CD4-positive, alpha-beta T cell (primary cell): ENCODE data around the gene GSTA2. TPM values are rescaled to one million over a fixed set of nuclear protein-coding genes. Genes with fewer than 3 reads are reported as not detected.

Source experiments
- ATAC-seq: fragments of 200-7000 bp; cut with Tn5 transposase; one replicate; pipeline ENCODE4 v1.10.0; 2022; ENCODE audit warnings: mild to moderate bottlenecking; ENCODE audit not compliant: poor library complexity
- CTCF ChIA-PET: fragments of 350-600 bp; sonication (Branson Sonifier 250); formaldehyde crosslinking; loops from one replicate; lab custom pipeline; 2021; ENCODE audit warnings: antibody characterized with exemption, inconsistent platforms; lab: Charles Lee
- POLR2A ChIA-PET: fragments of 350-600 bp; sonication (Branson Sonifier 250); formaldehyde crosslinking; loops from one replicate; lab custom pipeline; 2021; ENCODE audit warnings: antibody characterized with exemption, inconsistent platforms; lab: Charles Lee
- DNase-seq, 14 experiments: peaks; one replicate each; pipeline ENCODE4 v3.0.0-alpha.2; 2013 to 2020; ENCODE audit warnings: mixed read lengths in 2 of 14
- H3K27ac ChIP-seq, 2 donors: one replicate each; pipeline versions ENCODE4 v1.5.1 to v1.7.0; 2013; ENCODE audit warnings: low read length in 2 of 2, low read depth in 1 of 2, mild to moderate bottlenecking in 1 of 2
- H3K27me3 ChIP-seq, 2 experiments: 1 replicate in 1 of 2; 2 replicates in 1 of 2; pipeline versions ENCODE4 v1.6.1 to v1.7.0; 2013; ENCODE audit warnings: low read length in 2 of 2, control low read depth in 1 of 2, mild to moderate bottlenecking in 1 of 2, moderate library complexity in 1 of 2; ENCODE audit not compliant: insufficient read depth in 2 of 2, control insufficient read depth in 1 of 2
- H3K36me3 ChIP-seq: one replicate; pipeline ENCODE4 v1.6.1; 2013; ENCODE audit warnings: low read length, control low read depth; ENCODE audit not compliant: insufficient read depth
- H3K4me1 ChIP-seq: one replicate; pipeline ENCODE4 v1.6.1; 2013; ENCODE audit warnings: low read length, control low read depth; ENCODE audit not compliant: insufficient read depth
- H3K4me3 ChIP-seq: one replicate; pipeline ENCODE4 v1.5.1; 2013; ENCODE audit warnings: mild to moderate bottlenecking, low read length, moderate library complexity
- H3K9me3 ChIP-seq, 2 experiments: 1 replicate in 1 of 2; 2 replicates in 1 of 2; pipeline versions ENCODE4 v1.6.1 to v1.7.0; 2013; ENCODE audit warnings: low read length in 2 of 2, mild to moderate bottlenecking in 2 of 2, control low read depth in 1 of 2, moderate library complexity in 1 of 2; ENCODE audit not compliant: control insufficient read depth in 1 of 2, insufficient read depth in 1 of 2
- H3K27ac Mint-ChIP-seq: one replicate; pipeline ENCODE4 v1.8.0; 2020; ENCODE audit warnings: mixed read lengths
- H3K27me3 Mint-ChIP-seq: one replicate; pipeline ENCODE4 v1.8.0; 2021; ENCODE audit warnings: mixed read lengths
- H3K36me3 Mint-ChIP-seq: one replicate; pipeline ENCODE4 v1.8.0; 2021; ENCODE audit warnings: low read depth, mixed read lengths
- H3K4me1 Mint-ChIP-seq: one replicate; pipeline ENCODE4 v1.8.0; 2021; ENCODE audit warnings: low read depth, mixed read lengths
- H3K4me3 Mint-ChIP-seq: one replicate; pipeline ENCODE4 v1.8.0; 2020; ENCODE audit warnings: mild to moderate bottlenecking, mixed read lengths
- H3K9me3 Mint-ChIP-seq: one replicate; pipeline ENCODE4 v1.8.0; 2020; ENCODE audit warnings: mixed read lengths
- intact Hi-C, 2 experiments: fragments of 100-400 bp; cut with DNase I in 1 of 2; cut with micrococcal nuclease in 1 of 2; formaldehyde crosslinking; loops; one replicate each; pipeline versions ENCODE4 v1.15.1 to v1.9.0; 2023 to 2025; cut with DNase I, micrococcal nuclease
- total RNA-seq, 174 experiments: library from RNA in 2 of 174; stranded (reverse) in 2 of 174; gene quantifications; one replicate each; pipeline ENCODE4 v1.2.3 and lab custom pipeline; 2021 to 2026
- TF ChIP-seq, protein P1 (sequence below): fragments of 200-600 bp; IDR thresholded peaks from one replicate; pipeline ENCODE4 v1.8.0; 2022; ENCODE audit warnings: antibody characterized with exemption, mild to moderate bottlenecking

Gene GSTA2
- total RNA-seq, 2 experiments from 2014 or later = not detected

DNA sequence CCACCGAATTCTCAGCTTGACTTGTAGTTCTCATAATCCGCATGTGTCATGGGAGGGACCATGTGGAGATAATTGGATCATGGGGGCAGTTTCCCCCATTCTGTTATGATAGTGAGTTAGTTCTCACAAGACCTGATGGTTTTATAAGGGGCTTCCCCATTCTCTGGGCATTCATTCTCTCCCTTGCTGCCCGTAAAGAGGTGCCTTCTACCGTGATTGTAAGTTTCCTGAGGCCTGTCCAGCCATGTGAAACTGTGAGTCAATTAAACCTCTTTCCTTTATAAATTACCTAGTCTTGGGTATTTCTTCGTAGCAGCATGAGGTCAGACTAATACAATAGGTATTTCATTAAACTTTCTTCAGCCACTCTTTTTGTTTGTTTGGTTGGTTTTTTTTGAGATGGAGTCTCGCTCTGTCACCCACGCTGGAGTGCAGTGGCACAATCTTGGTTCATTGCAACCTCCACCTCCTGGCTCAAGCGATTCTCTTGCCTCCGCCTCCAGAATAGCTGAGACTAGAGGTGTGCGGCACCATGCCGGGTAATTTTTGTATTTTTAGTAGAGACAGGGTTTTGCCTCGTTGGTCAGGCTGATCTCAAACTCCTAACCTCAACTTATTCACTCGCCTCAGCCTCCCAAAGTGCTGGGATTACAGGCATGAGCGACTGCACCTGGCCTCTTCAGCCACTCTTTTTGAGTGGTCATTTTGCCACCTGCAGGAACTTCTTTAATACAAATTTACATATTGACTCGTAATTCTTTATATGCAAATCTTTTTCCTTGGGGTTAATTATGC, 36.3 kb downstream of the GSTA2 start:
- CTCF ChIA-PET = no interaction called here
- POLR2A ChIA-PET = no interaction called here
- no peaks in the 10 kb centered on the region for H3K9me3 Mint-ChIP-seq
- H3K27ac Mint-ChIP-seq = no peak overlapping the region
- H3K4me3 ChIP-seq = no peak overlapping the region
- H3K9me3 ChIP-seq = no peaks in the 10 kb centered on the region
- TF ChIP-seq, protein P1, sequence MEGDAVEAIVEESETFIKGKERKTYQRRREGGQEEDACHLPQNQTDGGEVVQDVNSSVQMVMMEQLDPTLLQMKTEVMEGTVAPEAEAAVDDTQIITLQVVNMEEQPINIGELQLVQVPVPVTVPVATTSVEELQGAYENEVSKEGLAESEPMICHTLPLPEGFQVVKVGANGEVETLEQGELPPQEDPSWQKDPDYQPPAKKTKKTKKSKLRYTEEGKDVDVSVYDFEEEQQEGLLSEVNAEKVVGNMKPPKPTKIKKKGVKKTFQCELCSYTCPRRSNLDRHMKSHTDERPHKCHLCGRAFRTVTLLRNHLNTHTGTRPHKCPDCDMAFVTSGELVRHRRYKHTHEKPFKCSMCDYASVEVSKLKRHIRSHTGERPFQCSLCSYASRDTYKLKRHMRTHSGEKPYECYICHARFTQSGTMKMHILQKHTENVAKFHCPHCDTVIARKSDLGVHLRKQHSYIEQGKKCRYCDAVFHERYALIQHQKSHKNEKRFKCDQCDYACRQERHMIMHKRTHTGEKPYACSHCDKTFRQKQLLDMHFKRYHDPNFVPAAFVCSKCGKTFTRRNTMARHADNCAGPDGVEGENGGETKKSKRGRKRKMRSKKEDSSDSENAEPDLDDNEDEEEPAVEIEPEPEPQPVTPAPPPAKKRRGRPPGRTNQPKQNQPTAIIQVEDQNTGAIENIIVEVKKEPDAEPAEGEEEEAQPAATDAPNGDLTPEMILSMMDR = no peak
- H3K27ac ChIP-seq = no peak overlapping the region
- H3K27me3 ChIP-seq = no peaks in the 10 kb centered on the region
- H3K36me3 ChIP-seq = no peaks in the 10 kb centered on the region
- no peaks in the 10 kb centered on the region for H3K4me1 Mint-ChIP-seq
- no peak overlapping the region for H3K4me3 Mint-ChIP-seq
- H3K36me3 Mint-ChIP-seq = no peaks in the 10 kb centered on the region
- DNase-seq (no peak), ATAC-seq (no peak)
- H3K4me1 ChIP-seq = no peaks in the 10 kb centered on the region
- no peaks in the 10 kb centered on the region for H3K27me3 Mint-ChIP-seq
- intact Hi-C loops = loop anchor here (10.0 kb wide), 1 partner anchor 758 kb away; no protein-coding TSS in a partner anchor

DNA sequence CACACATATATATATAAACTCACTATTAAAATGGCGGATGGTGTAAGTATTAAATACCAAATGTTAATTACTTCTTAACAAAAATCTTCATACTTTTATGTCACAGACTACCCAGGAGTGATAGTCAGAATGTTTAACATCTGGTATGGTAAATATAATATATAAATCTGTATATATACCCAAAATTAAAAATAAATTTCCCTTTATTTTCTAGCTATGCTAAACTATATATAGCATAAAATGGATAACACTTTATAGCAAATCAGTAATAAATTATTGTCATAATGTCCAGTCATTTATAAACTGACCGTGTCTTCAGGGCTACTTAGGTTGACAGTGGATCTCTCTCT, 37.1 kb downstream of the GSTA2 start:
- Mint-ChIP-seq H3K9me3 (no peaks in the 10 kb centered on the region), H3K36me3 (no peaks in the 10 kb centered on the region), H3K4me3 (no peak overlapping the region), H3K4me1 (no peaks in the 10 kb centered on the region), H3K27me3 (no peaks in the 10 kb centered on the region), H3K27ac (no peak overlapping the region)
- CTCF ChIA-PET = no interaction called here
- POLR2A ChIA-PET = no interaction called here
- no peak for ATAC-seq
- no peak for DNase-seq
- intact Hi-C loops = loop anchor here (10.0 kb wide), 1 partner anchor 759 kb away; no protein-coding TSS in a partner anchor
- Histone ChIP-seq H3K27ac (no peak overlapping the region), H3K4me1 (no peaks in the 10 kb centered on the region), H3K27me3 (no peaks in the 10 kb centered on the region), H3K36me3 (no peaks in the 10 kb centered on the region), H3K9me3 (no peaks in the 10 kb centered on the region), H3K4me3 (no peak overlapping the region)
- TF ChIP-seq, protein P1 = no peak

DNA sequence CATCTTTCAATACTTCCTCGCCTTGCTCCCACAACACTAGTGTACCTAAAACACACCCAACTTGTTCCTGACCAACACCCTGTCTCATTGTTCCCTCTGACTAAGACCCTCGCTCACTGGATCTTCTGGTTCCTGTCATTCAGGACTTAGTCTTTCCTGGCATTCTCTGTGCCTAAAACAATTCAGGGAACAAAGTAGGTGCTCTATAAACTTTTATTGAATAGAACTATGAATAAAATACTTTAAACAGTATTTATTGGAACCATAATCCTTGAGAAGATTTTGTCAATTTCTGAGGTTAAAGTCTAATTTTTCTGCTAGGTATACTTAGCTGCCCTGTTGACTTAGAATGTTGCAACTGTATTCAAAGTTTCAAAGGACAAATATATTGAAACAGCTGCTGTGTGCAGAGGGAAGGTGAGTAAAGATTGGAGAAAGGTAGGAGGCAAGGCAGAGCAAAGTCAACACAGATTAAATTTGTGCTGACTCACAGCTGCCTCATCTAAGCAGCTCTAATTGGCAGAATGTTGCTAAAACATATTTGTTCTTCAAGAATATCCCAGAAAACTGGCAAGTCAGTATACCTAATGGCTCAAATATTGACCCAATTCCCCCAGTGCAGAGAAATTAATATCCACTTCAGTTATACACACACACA, 37.6 kb downstream of the GSTA2 start:
- H3K27ac ChIP-seq = no peak overlapping the region
- no peaks in the 10 kb centered on the region for H3K9me3 ChIP-seq
- ATAC-seq (no peak), DNase-seq (no peak)
- POLR2A ChIA-PET = no interaction called here
- no peaks in the 10 kb centered on the region for H3K27me3 ChIP-seq
- H3K36me3 ChIP-seq = no peaks in the 10 kb centered on the region
- no peaks in the 10 kb centered on the region for H3K9me3 Mint-ChIP-seq
- H3K4me1 Mint-ChIP-seq = no peaks in the 10 kb centered on the region
- TF ChIP-seq, protein P1 = no peak
- no peaks in the 10 kb centered on the region for H3K36me3 Mint-ChIP-seq
- no peaks in the 10 kb centered on the region for H3K4me1 ChIP-seq
- H3K4me3 ChIP-seq = no peak overlapping the region
- CTCF ChIA-PET = no interaction called here
- intact Hi-C loops = loop anchor here (10.0 kb wide), 1 partner anchor 759 kb away; no protein-coding TSS in a partner anchor
- no peak overlapping the region for H3K27ac Mint-ChIP-seq
- no peaks in the 10 kb centered on the region for H3K27me3 Mint-ChIP-seq
- H3K4me3 Mint-ChIP-seq = no peak overlapping the region
